Measurements from ENCODE around the gene ASB7.
A peak's percentile ranks its signal among the peaks of the same experiment; 100 is the strongest.

ASB7 gene

DNA sequence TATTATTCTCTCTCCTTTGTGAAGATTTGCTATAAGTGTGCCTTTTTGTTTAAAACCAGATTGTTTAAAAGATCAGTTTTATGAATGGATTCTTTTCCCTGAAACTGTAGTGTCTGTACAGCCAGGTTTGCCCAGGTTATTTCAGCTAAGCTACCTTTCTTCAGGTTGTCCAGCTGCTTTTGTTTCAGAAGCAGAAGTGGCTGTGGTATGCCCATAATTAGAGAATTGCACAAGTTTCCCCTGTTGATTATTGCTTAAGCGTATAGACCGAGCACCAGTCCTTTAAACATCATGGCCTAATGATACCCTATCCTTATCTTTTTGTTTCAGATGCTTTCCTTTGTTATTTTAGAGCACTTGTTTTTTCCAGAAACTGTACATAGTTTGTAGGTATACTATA is 10.2 kb downstream of the ASB7 start:
- H3K4me3 ChIP-seq = no peak overlapping the region
- peaks cover 30% of the 10 kb centered on the region for H3K36me3 ChIP-seq (replicated peaks)
- H3K27me3 ChIP-seq (ENCODE audit: low read depth) = no peaks in the 10 kb centered on the region
- in situ Hi-C loops (cut with MboI; ENCODE audit: low sequenced_read_pairs) = loop anchor here (10.0 kb wide), 1 partner anchor 652 kb away; no protein-coding TSS in a partner anchor
- no peak for DNase-seq (ENCODE audit: low spot score in 2 of 2)
- no peaks in the 10 kb centered on the region for H3K4me1 ChIP-seq
- H3K9me3 ChIP-seq = no peaks in the 10 kb centered on the region

GRCh38 chr15:100613208-100613607 is 10.8 kb downstream of the ASB7 start:
- no peaks in the 10 kb centered on the region for H3K4me1 ChIP-seq
- in situ Hi-C loops (cut with MboI; ENCODE audit: low sequenced_read_pairs) = loop anchor here (10.0 kb wide), 1 partner anchor 652 kb away; no protein-coding TSS in a partner anchor
- DNase-seq (ENCODE audit: low spot score in 2 of 2) = no peak
- no peak overlapping the region for H3K4me3 ChIP-seq
- no peaks in the 10 kb centered on the region for H3K9me3 ChIP-seq
- H3K27me3 ChIP-seq (ENCODE audit: low read depth) = no peaks in the 10 kb centered on the region
- peaks cover 27% of the 10 kb centered on the region for H3K36me3 ChIP-seq (replicated peaks)

GRCh38 chr15:100614336-100614735 is 11.9 kb downstream of the ASB7 start:
- peaks cover 18% of the 10 kb centered on the region for H3K36me3 ChIP-seq (replicated peaks)
- H3K4me1 ChIP-seq = no peaks in the 10 kb centered on the region
- no peaks in the 10 kb centered on the region for H3K9me3 ChIP-seq
- in situ Hi-C loops (cut with MboI; ENCODE audit: low sequenced_read_pairs) = loop anchor here (10.0 kb wide), 1 partner anchor 650 kb away; no protein-coding TSS in a partner anchor
- DNase-seq (ENCODE audit: low spot score in 2 of 2) = no peak
- no peaks in the 10 kb centered on the region for H3K27me3 ChIP-seq (ENCODE audit: low read depth)
- H3K4me3 ChIP-seq = no peak overlapping the region

DNA sequence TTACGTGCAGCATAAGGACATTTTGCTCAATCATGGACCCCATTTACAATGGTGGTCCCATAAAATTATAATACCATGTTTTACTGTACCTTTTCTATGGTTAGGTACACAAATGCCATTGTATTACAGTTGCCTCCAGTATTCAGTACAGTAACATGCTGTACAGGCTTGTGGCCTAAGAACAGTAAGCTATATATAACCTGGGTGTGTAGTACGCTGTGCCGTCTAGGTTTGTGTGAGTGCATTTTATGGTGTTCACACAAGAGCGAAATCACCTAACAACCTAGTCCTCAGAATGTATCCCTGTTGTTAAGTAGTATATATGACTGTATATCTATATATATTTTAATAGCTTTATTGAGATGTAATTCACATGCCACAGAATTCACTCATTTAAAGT is 12.5 kb downstream of the ASB7 start:
- Histone ChIP-seq H3K36me3 (replicated peaks) (peaks cover 18% of the 10 kb centered on the region), H3K27me3 (ENCODE audit: low read depth) (no peaks in the 10 kb centered on the region), H3K4me3 (no peak overlapping the region), H3K4me1 (no peaks in the 10 kb centered on the region), H3K9me3 (no peaks in the 10 kb centered on the region)
- no peak for DNase-seq (ENCODE audit: low spot score in 2 of 2)
- in situ Hi-C loops (cut with MboI; ENCODE audit: low sequenced_read_pairs) = loop anchor here (10.0 kb wide), 1 partner anchor 650 kb away; no protein-coding TSS in a partner anchor

- DNase-seq (ENCODE audit: low spot score in 2 of 2) = no peak
- no peaks in the 10 kb centered on the region for H3K4me1 ChIP-seq
- H3K27me3 ChIP-seq (ENCODE audit: low read depth) = no peaks in the 10 kb centered on the region
- H3K36me3 ChIP-seq (replicated peaks) = peaks cover 16% of the 10 kb centered on the region
- in situ Hi-C loops (cut with MboI; ENCODE audit: low sequenced_read_pairs) = loop anchor here (10.0 kb wide), 1 partner anchor 649 kb away; no protein-coding TSS in a partner anchor
- H3K9me3 ChIP-seq = no peaks in the 10 kb centered on the region
- no peak overlapping the region for H3K4me3 ChIP-seq
Observed at GRCh38 chr15:100615801-100616200, 13.4 kb downstream of the ASB7 start.

GRCh38 chr15:100616700-100617099 is 14.3 kb downstream of the ASB7 start:
- DNase-seq (ENCODE audit: low spot score in 2 of 2) = no peak
- Histone ChIP-seq H3K4me1 (no peaks in the 10 kb centered on the region), H3K9me3 (no peaks in the 10 kb centered on the region), H3K36me3 (replicated peaks) (peaks cover 16% of the 10 kb centered on the region), H3K4me3 (no peak overlapping the region), H3K27me3 (ENCODE audit: low read depth) (no peaks in the 10 kb centered on the region)
- in situ Hi-C loops (cut with MboI; ENCODE audit: low sequenced_read_pairs) = loop anchor here (10.0 kb wide), 1 partner anchor 648 kb away; no protein-coding TSS in a partner anchor

- no peak overlapping the region for H3K4me3 ChIP-seq
- no peaks in the 10 kb centered on the region for H3K27me3 ChIP-seq (ENCODE audit: low read depth)
- in situ Hi-C loops (cut with MboI; ENCODE audit: low sequenced_read_pairs) = no loop called here
- H3K4me1 ChIP-seq = no peaks in the 10 kb centered on the region
- H3K36me3 ChIP-seq (replicated peaks) = peaks cover 3% of the 10 kb centered on the region; the same call in 1 of the 2 replicates
- no peaks in the 10 kb centered on the region for H3K9me3 ChIP-seq
- DNase-seq (ENCODE audit: low spot score in 2 of 2) = no peak
Observed at GRCh38 chr15:100623301-100623700, 20.9 kb downstream of the ASB7 start.

DNA sequence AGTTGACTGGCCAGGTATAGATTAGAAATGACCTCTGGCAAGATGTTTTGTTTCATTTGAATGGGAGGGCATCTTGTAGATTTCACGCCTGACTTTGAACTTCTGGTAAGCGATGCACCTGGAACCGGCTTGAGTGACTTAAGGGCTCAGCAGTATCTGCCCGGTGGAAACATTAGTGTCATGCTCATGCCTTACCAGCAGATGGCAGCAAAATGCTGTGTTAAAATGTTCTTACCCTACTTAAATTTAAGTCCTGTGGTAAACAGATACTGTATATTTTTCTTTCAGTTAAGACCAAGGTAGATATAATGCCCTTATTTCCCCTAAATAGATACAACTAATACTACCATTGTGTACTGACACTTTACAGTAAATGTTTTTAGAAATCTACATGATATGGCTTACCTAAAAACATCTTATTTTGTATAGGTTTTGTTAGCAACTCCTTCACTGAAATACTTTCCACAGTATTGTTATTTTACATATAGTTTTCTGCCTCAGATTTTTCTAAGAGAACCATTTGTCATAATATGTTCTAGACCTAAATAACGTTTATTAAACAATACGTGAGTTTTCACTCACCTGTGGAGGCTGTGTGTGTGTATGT is 25.5 kb downstream of the ASB7 start:
- in situ Hi-C loops (cut with MboI; ENCODE audit: low sequenced_read_pairs) = loop anchor here (5.0 kb wide), 1 partner anchor 379 kb away; no protein-coding TSS in a partner anchor
- peak; percentile 33 to 65 for DNase-seq (ENCODE audit: low spot score in 2 of 2)
- H3K27me3 ChIP-seq (ENCODE audit: low read depth) = no peaks in the 10 kb centered on the region
- H3K4me1 ChIP-seq = no peaks in the 10 kb centered on the region
- H3K4me3 ChIP-seq = no peak overlapping the region
- H3K36me3 ChIP-seq (replicated peaks) = 0 out of 2 replicates have a peak, but pooled peaks cover 6% of the 10 kb centered on the region
- H3K9me3 ChIP-seq = no peaks in the 10 kb centered on the region

DNA sequence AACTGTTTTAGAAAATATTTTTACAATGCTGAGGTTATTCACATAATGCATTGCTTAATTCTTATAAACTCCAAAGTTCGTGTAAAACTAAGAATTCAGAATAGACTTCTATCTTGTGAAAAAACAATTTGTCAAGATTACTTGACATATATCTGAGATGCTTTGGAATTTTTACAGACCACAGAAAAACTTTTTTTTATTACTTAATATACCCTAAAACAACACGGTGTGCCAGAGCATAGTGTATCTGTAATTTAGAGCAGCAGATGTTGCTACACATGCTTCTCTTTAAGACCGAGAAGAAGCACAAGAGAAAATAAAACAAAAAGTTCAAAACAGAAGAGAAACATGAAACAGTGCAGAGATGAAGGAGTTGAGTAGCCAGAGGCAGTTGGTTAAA is 26.4 kb downstream of the ASB7 start:
- in situ Hi-C loops (cut with MboI; ENCODE audit: low sequenced_read_pairs) = loop anchor here (5.0 kb wide), 1 partner anchor 379 kb away; no protein-coding TSS in a partner anchor
- Histone ChIP-seq H3K4me3 (no peak overlapping the region), H3K36me3 (replicated peaks) (0 out of 2 replicates have a peak, but pooled peaks cover 6% of the 10 kb centered on the region), H3K27me3 (ENCODE audit: low read depth) (no peaks in the 10 kb centered on the region), H3K9me3 (no peaks in the 10 kb centered on the region), H3K4me1 (no peaks in the 10 kb centered on the region)
- DNase-seq (ENCODE audit: low spot score in 2 of 2) = no peak

DNA sequence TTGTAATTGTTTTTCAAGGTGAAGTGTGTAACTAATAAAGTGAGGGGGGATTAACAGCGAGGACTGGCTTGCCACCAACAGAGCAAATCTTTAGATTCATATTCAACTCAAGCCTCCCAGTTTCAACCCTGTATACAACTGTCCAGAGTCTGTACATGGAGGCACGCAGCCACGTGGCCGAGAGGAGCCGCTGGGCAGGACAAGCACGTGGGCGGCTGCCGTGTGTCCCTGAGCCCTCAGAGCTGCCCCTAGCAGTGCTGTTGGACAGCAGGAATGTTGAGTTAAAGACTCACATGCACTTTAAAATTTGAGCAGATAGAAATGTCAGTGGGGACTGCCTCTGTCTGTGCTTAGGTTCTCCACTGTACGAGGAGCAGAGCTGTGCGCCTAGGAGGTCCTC is 29.4 kb downstream of the ASB7 start:
- Histone ChIP-seq H3K27me3 (ENCODE audit: low read depth) (no peaks in the 10 kb centered on the region), H3K36me3 (replicated peaks) (0 out of 2 replicates have a peak, but pooled peaks cover 6% of the 10 kb centered on the region), H3K4me3 (no peak overlapping the region), H3K4me1 (no peaks in the 10 kb centered on the region), H3K9me3 (no peaks in the 10 kb centered on the region)
- in situ Hi-C loops (cut with MboI; ENCODE audit: low sequenced_read_pairs) = no loop called here
- no peak for DNase-seq (ENCODE audit: low spot score in 2 of 2)

DNA sequence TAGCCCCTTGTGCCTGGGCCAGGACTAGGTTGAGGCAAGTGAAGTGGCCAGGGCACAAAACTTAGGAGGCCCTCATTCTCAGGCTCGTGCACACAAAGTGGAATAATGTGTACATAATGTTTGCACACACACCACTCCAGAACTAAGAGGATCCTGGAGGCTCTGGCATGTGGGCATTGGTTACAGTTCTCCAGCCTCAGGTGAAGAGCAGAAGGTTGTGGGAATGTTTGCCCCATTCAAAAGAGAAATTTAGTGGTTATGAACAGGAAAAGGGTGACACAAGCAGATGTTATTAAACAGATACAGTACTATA is 31.3 kb downstream of the ASB7 start:
- DNase-seq (ENCODE audit: low spot score in 2 of 2) = no peak
- in situ Hi-C loops (cut with MboI; ENCODE audit: low sequenced_read_pairs) = no loop called here
- Histone ChIP-seq H3K27me3 (ENCODE audit: low read depth) (no peaks in the 10 kb centered on the region), H3K4me3 (no peak overlapping the region), H3K36me3 (replicated peaks) (0 out of 2 replicates have a peak, but pooled peaks cover 6% of the 10 kb centered on the region), H3K9me3 (no peaks in the 10 kb centered on the region), H3K4me1 (no peaks in the 10 kb centered on the region)

DNA sequence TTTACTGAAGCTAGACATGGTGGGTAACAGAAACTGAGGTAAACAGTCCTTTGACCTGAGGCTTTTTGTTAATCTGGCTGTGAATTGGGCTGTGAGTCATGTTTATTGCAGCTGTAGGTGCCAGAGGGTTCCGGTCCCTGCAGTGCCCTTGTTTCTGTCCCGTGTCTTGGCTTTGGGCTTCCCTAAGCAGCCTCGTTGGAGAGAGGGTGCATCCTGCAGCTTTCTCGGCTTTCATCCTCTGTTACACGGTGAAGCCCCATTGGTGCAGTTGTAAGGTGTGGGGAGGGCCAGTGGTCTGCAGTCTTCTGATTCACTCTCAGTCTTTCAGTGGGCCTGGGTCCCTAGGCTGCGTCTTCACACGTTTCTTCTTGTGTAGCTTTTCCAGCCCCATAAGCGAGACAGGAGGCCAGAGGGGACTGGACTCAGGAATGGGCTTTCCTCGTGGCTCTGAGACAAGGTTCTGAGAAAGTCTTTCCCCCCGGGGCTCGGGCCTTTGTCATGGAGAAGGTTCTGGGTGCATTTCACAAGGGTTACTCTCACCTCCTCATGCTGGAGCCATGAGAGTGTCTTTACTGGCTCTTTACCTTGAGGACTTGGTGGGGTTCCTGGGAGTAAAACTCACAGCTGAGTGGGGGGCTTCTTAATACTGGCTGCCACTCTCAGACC is 33.1 kb downstream of the ASB7 start:
- Histone ChIP-seq H3K4me3 (no peak overlapping the region), H3K36me3 (replicated peaks) (0 out of 2 replicates have a peak, but pooled peaks cover 6% of the 10 kb centered on the region), H3K9me3 (no peaks in the 10 kb centered on the region), H3K4me1 (peaks cover 6% of the 10 kb centered on the region), H3K27me3 (ENCODE audit: low read depth) (no peaks in the 10 kb centered on the region)
- no peak for DNase-seq (ENCODE audit: low spot score in 2 of 2)
- in situ Hi-C loops (cut with MboI; ENCODE audit: low sequenced_read_pairs) = no loop called here

DNA sequence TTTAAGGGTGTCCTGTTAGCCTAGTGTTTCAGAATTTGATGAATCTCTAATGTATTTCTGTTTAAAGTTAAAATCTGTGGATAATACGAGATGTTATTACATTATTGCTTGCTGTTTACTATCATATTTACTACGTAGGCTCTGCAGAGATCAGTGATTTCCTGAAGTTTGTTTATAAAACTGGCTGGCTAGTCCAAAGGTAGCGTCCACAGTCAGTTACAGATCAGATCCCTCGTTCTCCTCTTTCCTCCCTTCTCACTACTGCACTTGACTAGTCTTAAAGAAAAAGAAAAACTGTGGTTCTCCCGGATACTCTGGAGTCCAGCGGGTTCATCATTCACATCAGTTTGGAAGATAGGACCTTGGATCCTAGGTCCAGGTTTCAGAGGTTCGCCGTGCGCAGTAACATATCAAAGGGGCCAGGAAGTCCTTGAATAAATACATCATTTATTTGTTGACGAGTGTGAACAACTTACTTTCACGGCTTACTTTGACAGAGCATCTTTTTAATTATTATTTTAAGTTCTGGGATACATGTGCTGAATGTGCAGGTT is 35.9 kb downstream of the ASB7 start:
- Histone ChIP-seq H3K36me3 (replicated peaks) (no peaks in the 10 kb centered on the region), H3K27me3 (ENCODE audit: low read depth) (no peaks in the 10 kb centered on the region), H3K4me1 (peaks cover 6% of the 10 kb centered on the region), H3K9me3 (no peaks in the 10 kb centered on the region), H3K4me3 (no peak overlapping the region)
- in situ Hi-C loops (cut with MboI; ENCODE audit: low sequenced_read_pairs) = no loop called here
- DNase-seq (ENCODE audit: low spot score in 2 of 2) = no peak
